GM12864 (cell line): ENCODE data around the gene FBXO3.
"Not testable (repeated sequence)": the region's sequence is repeated elsewhere in the genome, so short reads cannot be mapped to it uniquely, and the experiment has no call there.

Experiments used
- DNase-seq: peaks from one replicate; pipeline ENCODE4 v3.0.0-alpha.2; 2011; ENCODE audit warnings: low read depth
- H3K4me3 ChIP-seq: 2 replicates; pipeline ENCODE4 v1.5.1; 2011; ENCODE audit warnings: mild to moderate bottlenecking, low read depth, low read length, control low read depth
- TF ChIP-seq, protein P1 (sequence below): IDR thresholded peaks from 2 replicates; pipeline ENCODE4 v1.5.1; 2011; ENCODE audit warnings: low read depth, mild to moderate bottlenecking, moderate library complexity, low read length, control low read depth, inconsistent platforms; ENCODE audit errors: missing control alignments

Gene FBXO3, protein sequence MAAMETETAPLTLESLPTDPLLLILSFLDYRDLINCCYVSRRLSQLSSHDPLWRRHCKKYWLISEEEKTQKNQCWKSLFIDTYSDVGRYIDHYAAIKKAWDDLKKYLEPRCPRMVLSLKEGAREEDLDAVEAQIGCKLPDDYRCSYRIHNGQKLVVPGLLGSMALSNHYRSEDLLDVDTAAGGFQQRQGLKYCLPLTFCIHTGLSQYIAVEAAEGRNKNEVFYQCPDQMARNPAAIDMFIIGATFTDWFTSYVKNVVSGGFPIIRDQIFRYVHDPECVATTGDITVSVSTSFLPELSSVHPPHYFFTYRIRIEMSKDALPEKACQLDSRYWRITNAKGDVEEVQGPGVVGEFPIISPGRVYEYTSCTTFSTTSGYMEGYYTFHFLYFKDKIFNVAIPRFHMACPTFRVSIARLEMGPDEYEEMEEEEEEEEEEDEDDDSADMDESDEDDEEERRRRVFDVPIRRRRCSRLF

DNA sequence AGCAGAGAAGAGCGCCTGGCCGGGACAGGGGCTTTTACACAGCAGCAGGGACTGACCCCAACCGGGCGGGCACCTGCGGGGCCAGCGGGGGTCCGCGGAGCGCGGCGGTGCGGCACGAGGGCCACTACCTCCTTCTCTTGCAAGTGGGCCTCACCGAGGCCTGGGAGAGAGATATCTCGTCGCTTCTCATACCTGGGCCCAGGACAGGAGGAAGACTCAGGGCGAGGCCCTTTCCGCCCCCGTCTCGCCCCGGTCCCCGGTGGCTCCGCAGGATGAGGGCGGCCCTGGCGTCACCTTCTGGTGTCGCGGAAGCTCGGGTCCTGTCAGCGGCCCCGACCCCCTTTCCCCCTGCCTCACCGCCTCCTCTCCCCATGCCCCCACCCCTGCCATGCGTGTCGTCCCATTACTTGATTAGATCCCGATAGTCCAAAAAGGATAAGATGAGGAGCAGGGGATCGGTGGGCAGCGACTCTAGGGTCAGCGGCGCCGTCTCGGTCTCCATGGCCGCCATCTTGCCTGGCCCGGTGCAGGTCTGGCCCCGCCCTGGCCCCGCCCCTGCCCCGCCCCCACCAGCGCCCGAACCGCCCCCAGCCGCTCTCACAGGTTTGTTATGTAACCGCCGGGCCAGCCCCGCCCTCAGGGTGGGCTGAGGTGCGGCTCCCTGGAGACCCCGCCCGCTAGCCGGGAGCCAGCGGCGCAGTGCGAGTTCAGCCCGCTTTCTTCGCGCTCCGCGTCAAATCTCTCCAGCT is at the start of gene FBXO3:
TSS of gene FBXO3 (minus strand) at position 534 of the 749 bp plus-strand sequence. CDS start at position 511, 23 bp downstream.
- TF ChIP-seq, protein P1, sequence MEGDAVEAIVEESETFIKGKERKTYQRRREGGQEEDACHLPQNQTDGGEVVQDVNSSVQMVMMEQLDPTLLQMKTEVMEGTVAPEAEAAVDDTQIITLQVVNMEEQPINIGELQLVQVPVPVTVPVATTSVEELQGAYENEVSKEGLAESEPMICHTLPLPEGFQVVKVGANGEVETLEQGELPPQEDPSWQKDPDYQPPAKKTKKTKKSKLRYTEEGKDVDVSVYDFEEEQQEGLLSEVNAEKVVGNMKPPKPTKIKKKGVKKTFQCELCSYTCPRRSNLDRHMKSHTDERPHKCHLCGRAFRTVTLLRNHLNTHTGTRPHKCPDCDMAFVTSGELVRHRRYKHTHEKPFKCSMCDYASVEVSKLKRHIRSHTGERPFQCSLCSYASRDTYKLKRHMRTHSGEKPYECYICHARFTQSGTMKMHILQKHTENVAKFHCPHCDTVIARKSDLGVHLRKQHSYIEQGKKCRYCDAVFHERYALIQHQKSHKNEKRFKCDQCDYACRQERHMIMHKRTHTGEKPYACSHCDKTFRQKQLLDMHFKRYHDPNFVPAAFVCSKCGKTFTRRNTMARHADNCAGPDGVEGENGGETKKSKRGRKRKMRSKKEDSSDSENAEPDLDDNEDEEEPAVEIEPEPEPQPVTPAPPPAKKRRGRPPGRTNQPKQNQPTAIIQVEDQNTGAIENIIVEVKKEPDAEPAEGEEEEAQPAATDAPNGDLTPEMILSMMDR, result no peak
- peak within 1 kb of the TSS; percentile 69 for H3K4me3 ChIP-seq
- DNase-seq, result peak; percentile 51

DNA sequence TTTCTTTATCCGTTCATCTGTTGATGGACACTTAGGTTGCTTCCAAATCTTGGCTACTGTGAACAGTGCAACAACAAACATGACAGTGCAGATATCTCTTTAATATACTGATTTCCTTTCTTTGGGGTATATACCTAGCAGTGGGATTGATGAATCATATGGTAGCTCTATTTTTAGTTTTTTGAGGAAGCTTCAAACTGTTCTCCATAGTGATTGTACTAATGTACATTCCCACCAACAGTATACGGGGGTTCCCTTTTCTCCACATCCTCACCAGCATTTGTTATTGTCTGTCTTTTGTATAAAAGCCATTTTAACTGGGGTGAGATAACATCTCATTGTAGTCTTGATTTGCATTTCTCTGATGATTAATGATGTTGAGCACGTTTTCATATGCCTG is 48.7 kb upstream of the FBXO3 start:
- not testable (repeated sequence) for H3K4me3 ChIP-seq, DNase-seq

DNA sequence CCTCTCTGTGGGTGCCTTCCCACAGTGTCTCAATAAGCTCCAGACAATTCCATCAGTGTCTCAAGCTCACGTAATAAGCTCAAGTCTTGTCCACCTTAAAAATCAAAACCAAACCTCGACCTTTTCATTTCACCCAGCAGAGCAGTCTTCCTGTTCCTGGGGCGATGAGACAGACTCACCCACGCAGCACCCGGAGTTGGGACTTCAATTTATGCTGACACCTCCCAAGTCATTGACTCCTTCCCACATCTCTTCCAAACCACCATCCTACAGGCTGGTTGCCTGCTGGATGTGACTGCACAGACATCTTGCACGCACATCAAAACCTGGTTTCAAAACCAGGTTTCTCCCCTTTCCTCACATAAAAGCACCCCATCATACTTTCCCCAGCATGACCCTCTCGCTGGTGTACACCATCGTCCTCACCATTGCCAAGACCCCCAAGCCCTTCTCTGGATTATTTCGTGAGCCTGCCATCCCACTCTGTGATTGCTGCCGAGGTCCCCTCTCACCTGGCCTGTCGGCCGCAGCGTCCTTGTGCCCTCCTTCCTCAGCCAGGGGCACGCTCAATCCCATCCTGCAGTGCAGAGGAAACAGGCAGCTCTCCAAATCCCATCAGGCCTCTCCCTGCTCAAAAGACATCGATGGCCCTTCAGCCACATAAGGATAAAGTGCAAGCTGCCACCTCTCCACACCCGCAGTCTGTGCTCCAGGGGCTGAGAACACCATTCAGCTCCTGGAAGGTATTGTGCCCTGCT is 45.1 kb upstream of the FBXO3 start:
- TF ChIP-seq, protein P1, result no peak
- DNase-seq, result no peak
- no peak overlapping the region for H3K4me3 ChIP-seq

DNA sequence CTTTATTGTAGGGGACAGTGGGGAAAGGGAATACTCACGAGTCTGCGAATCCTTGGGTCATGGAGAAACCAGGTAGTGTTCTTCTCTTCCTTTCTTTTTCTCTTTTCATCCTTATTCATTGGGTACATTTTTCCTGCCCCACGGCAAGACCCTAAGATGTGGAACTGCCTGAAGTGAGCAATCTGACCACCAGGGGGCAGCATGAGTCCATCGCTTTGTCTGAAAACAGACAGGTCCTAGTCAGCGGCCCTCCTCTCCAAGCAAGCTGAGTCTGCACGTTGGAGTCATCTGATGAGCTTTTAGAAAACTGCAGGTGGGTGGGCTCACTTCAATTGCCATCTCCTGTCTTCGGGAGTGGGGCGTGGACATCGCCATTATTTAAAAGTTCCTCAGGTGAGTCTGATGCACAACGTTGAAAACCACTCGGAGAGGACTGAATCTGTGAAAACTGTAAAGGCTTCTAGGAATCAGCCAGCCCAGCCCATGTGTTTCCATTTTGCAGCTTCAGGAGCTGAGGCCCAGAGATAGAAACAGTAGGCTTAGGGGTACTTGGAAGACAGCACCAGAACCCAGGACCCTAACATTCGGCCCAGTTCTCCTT is 34.0 kb upstream of the FBXO3 start:
- peak; percentile 52 for DNase-seq
- H3K4me3 ChIP-seq, result no peak overlapping the region
- TF ChIP-seq, protein P1, result peak; percentile 87

DNA sequence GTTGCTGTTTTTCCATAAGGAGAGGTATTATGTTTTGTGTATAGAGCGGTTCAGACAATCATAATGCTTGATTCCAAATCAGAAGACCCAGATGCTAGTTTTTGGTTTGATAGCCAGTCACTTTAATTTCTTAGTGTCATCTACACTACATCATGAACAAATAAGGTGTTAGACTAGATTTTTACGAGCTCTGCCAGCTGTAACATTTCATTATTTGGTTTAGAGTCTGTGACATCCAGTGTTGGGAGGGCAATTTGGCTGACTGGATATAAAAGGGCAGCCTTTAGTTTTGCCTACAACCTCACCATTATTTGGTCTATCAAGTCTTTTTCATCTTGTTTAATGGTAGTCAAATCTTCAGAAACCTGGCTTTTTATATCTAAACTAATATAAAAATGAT is 30.2 kb upstream of the FBXO3 start:
- TF ChIP-seq, protein P1, result no peak
- no peak for DNase-seq
- no peak overlapping the region for H3K4me3 ChIP-seq

DNA sequence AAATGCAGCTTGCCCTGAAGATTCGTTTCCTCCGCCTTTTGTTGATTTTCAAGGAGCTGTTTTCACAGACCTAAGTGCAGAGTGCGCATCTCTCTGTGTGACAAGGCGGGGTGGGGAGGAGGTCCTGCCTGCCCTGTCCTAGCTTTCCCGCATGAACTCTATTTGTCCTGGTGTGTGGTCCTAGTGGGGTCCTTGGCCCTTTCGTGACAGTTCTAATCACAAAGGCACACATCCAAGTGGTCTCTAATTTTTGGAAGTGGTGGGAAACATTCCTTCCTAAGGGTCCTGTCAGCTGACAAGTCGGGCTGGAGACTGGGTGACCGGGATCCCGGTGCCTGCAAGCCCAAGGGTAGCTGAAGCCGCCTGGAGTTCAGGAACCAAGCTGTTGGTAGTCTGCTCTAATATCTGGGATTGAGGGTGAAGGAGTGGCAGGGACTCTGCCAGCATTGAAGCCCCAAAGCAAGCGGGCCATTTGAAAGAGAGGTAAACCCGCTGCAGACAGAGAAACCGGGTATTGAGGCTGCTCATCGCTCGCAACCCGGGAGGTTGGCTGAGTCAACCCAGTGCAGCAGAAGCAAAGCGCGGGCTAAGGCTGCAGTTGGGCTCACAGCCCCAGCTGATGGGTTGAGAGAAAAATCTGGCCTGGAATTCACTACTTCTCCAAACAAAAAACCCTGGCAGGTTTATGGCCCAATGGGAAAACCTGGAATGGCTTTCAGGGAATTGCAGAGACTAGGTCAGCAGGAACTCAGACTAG is 28.1 kb upstream of the FBXO3 start:
- TF ChIP-seq, protein P1, result no peak
- H3K4me3 ChIP-seq, result no peak overlapping the region
- DNase-seq, result no peak
